IPS DF 6.9 (cell line): Measurements from ENCODE around the gene NUDT19.

Experiments
- DNase-seq: peaks from one replicate; pipeline ENCODE4 v3.0.0-alpha.2; 2013; ENCODE audit warnings: low read depth, low spot score
- H3K27ac ChIP-seq: one replicate; pipeline ENCODE4 v1.5.1; 2013; ENCODE audit warnings: low read length, control low read depth
- H3K27me3 ChIP-seq: 2 replicates; pipeline ENCODE4 v1.6.1; 2013; ENCODE audit warnings: mild to moderate bottlenecking, low read length; ENCODE audit not compliant: control insufficient read depth, insufficient read depth
- H3K36me3 ChIP-seq: 2 replicates; pipeline ENCODE4 v1.6.1; 2013; ENCODE audit warnings: low read length; ENCODE audit not compliant: control insufficient read depth, insufficient read depth
- H3K4me1 ChIP-seq: 2 replicates; pipeline ENCODE4 v1.6.1; 2013; ENCODE audit warnings: low read length; ENCODE audit not compliant: control insufficient read depth, insufficient read depth
- H3K4me3 ChIP-seq: 2 replicates; pipeline ENCODE4 v1.5.1; 2013; ENCODE audit warnings: mild to moderate bottlenecking, low read length
- H3K9me3 ChIP-seq: 2 replicates; pipeline ENCODE4 v1.6.1; 2013; ENCODE audit warnings: low read length, inconsistent platforms; ENCODE audit not compliant: control insufficient read depth, insufficient read depth
- WGBS: extraction: QIAGEN DNeasy Blood & Tissue Kit; methylation state at CpG from one replicate; pipeline ENCODE4 v1.1.7; 2013; ENCODE audit warnings: mixed read lengths, missing lambda C conversion rate; ENCODE audit not compliant: insufficient read length, insufficient coverage; 5-methylcytosine and 5-hydroxymethylcytosine counted together

Gene NUDT19

GRCh38 chr19:32751066-32751465 is 59.4 kb downstream of the NUDT19 start:
- no peaks in the 10 kb centered on the region for H3K36me3 ChIP-seq
- no peaks in the 10 kb centered on the region for H3K9me3 ChIP-seq
- DNase-seq = no peak
- no peaks in the 10 kb centered on the region for H3K27me3 ChIP-seq
- WGBS = no CpG with 5 or more reads among the region's 2 CpGs
- no peaks in the 10 kb centered on the region; the same call in 1 of the 2 replicates for H3K4me1 ChIP-seq
- no peak overlapping the region for H3K27ac ChIP-seq
- H3K4me3 ChIP-seq = no peak overlapping the region

- H3K36me3 ChIP-seq = no peaks in the 10 kb centered on the region
- no CpG with 5 or more reads among the region's 3 CpGs for WGBS
- H3K27ac ChIP-seq = no peak overlapping the region
- no peaks in the 10 kb centered on the region for H3K4me1 ChIP-seq
- H3K27me3 ChIP-seq = no peaks in the 10 kb centered on the region
- no peak for DNase-seq
- H3K4me3 ChIP-seq = no peak overlapping the region
- no peaks in the 10 kb centered on the region for H3K9me3 ChIP-seq
These were observed 65.6 kb downstream of the NUDT19 start for GRCh38 chr19:32757189-32757588.
